ENCODE results near the gene SPOCK2.
"Not testable (repeated sequence)": the region's sequence is repeated elsewhere in the genome, so short reads cannot be mapped to it uniquely, and the experiment has no call there.

The SPOCK2 gene, protein sequence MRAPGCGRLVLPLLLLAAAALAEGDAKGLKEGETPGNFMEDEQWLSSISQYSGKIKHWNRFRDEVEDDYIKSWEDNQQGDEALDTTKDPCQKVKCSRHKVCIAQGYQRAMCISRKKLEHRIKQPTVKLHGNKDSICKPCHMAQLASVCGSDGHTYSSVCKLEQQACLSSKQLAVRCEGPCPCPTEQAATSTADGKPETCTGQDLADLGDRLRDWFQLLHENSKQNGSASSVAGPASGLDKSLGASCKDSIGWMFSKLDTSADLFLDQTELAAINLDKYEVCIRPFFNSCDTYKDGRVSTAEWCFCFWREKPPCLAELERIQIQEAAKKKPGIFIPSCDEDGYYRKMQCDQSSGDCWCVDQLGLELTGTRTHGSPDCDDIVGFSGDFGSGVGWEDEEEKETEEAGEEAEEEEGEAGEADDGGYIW

DNA sequence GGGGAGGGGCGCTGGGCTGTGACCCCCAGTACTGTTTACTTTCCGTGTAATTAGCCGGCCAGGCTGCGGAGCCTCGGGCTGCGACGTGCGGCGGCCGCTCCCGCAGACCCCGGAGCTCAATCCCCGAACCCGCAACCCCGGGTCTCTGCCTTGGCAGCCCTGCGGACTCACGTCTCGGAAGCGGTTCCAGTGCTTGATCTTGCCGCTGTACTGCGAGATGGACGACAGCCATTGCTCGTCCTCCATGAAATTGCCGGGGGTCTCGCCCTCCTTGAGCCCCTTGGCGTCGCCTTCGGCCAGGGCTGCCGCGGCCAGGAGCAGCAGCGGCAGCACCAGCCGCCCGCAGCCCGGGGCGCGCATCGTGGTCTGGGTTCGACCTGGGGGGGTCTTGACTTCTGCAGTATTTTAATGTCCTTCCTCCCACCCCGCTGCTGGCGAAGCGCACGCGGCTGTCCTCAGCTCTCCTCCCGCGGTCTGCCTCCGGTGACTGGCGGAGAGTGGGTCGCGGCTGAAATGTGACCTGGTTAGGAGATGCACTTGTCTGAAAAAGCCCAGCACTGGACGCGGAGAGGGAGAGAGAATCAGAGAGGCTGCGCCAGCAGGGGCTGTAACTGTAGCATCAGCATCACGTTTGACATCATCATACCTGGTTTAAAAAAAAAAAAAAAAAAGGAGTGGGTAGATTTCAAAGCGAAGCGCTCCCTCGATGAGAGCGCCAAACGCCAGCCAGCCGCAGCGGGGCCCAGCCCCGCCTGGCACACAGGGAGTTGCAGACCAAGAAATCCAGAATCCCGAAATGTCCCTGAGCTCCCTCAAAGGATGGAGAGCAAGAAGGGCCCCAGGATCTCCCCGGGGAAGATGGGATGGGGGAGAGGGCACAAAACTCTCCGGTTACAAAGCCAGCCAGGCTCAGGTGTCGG lies at the start of gene SPOCK2:
SPOCK2 (minus strand) TSS at position 583 of the 920 bp plus-strand sequence; CDS start at position 360, 223 bp downstream.
- DNase-seq, result peak; percentile 85

- DNase-seq, result no peak
These were observed 49.2 kb upstream of the SPOCK2 start for GRCh38 chr10:72137583-72137982.

- DNase-seq, result not testable (repeated sequence)
These were observed 47.9 kb upstream of the SPOCK2 start for GRCh38 chr10:72136225-72136624.

DNA sequence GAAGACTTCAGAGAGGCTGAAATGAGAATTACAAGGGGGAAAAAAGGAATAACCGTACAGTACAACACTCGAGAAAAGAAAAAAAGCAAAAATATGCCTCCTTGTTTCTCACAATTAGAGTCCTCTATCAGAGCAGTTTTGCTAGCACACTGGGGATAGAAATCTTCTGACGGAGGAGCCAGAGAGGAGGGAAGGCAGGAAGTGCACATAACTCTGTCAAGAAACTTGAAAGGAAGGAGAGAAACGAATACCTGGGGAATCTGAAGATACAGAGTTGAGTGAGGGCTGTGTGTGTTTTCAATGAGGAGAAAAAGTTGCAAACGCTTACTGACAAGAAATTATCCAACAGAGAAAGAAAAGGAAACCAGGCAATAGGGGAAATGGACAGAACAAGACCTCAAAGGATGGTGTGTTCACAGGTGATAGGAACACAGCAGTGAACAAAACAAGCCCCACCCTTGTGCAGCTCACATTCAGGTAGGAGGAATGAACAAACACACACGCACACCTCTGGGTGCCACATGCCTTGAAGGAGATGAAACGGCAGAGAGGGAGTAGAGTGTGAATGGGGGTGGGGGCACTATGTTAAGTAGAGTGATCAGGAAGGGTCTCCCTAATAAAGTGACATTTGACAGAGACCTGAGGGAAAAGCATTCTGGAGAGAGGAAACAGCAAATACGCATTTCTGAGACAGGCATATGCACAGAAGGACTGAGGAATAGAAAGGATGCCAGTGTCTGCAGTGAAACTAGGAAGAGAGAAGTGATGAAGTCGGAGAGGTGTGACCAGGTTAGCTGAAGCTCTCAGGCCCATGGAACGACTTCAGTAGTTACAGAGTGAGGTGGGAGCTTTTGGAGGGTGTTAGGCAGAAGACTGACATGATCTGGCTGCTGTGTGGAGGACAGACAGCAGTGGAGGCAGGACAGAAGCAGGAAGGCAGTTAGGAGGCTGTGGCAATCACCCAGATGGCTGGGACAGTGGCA lies 46.7 kb upstream of the SPOCK2 start:
- no peak for DNase-seq

DNA sequence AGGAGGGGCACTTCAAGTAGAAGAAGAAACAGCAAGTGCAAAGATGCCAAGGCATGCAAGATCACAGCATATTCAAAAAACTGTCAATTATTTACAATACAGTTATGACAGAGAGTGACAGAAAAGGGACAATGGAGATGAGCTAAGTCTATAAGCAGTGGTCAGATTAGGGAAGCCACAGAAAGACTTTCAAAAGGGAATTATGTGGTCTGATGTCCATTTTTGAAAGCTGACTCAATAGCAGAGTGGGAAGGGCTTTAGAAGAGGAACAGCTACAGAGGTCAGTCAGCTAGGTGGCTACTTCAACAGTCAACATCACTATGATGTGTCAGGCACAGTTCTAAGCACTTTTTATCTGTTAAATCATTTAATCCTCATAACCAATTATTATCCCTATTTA lies 45.2 kb upstream of the SPOCK2 start:
- no peak for DNase-seq

- DNase-seq, result no peak
These were observed 44.5 kb upstream of the SPOCK2 start for GRCh38 chr10:72132854-72133253.

GRCh38 chr10:72127571-72127970 lies 39.2 kb upstream of the SPOCK2 start:
- DNase-seq, result no peak

DNA sequence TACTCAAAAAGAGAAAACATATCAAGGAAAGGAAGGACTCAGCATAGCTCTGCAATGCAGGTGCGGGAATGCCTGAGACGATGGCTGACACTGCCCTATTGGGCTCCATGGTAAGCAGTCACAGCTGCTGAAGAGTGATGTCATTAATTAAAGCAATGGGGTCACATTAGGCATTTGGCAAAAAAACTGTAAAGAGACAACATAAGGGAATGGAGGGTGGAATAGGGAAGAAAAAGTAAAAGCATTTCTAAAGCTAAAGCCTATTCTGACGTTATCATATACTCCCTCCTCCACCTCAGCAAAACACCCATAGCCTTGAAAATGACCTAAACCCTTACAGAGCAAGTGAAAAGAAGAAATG lies 38.5 kb upstream of the SPOCK2 start:
- DNase-seq, result no peak

DNA sequence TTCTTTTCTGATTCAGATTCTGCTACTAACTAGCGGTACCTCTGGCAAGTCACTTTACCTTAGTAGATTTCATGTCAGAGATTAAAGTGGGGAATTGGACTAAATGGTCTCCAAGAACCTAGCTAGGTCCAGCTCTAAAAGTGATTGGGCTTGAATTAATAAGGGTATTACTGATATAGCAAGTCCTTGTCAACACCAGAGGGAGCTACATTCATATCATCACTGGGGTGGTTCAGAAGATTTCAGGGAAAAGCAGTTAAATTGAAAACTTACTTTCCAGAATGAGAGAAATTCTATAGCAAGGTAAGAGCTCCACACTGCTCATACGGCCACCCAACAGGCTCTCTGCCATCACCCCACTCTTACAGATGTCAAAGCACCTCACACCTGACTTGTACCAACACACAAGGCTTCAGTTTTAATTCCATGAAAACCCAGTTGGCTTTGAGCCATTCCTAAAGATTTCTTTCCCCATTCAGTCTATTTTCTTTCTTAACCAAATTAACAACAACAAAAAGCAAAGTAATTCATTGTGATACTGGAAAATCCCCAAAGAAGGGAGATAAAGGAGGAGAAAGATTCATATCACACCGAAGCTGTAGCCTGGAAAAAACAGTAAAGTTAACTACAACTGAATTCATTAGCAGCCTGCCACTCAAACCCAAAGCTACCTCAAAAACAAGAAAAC lies 38.0 kb upstream of the SPOCK2 start:
- no peak for DNase-seq

- DNase-seq, result no peak
These were observed 36.6 kb upstream of the SPOCK2 start for GRCh38 chr10:72124989-72125388.

DNA sequence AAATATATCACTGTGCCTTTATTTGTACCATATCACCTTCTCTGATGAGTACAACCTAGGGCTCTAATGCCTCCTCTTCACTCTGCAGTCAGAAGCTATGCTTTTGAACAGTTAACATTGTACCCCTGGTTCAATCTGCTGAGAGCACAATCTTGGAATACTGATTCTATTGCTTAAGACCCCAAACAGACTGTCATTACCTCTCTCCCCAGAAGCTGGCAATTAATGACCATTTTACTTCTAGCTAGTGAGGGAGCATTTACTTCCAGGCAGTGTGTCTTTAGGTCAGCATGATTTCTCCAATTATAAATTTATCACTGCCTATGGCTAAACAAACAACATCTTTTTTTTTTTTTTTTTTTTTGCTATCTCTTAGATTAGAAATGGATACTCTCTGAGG lies 36.0 kb upstream of the SPOCK2 start:
- no peak for DNase-seq

DNA sequence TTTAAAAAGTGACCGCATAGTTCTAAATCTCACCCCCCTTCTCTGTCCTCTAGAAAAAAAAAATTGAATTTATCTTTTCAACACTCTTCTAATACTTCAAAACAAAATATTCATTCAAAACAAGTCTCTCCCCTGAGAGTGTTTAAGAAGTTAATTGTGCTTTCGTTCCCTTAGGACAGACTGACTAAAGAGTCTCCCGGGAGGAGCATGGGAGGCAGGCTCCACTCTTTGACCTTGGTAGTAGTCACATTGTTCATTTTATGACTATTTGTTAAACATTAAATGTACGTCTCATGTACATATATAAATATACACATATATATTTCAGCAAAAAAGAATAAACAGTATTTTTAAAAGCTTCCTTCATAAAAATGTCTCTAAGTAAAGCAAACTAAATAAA lies 35.3 kb upstream of the SPOCK2 start:
- no peak for DNase-seq

DNA sequence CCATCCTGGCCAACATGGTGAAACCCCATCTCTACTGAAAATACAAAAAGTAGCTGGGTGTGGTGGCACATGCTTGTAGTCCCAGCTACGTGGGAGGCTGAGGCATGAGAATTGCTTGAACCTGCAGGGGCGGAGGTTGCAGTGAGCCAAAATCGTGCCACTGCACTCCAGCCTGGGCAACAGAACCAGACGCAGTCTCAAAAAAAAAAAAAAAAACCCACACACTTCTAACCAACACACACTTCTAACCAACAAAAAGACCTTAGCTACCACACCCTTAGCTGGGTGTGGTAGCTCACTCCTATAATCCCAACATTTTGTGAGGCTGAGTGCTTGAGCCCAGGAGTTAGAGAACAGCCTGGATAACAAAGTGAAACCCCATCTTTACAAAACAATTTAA lies 33.9 kb upstream of the SPOCK2 start:
- DNase-seq, result no peak

- no peak for DNase-seq
These were observed 33.0 kb upstream of the SPOCK2 start for GRCh38 chr10:72121389-72121788.

GRCh38 chr10:72116372-72116771 lies 28.0 kb upstream of the SPOCK2 start:
- no peak for DNase-seq

DNA sequence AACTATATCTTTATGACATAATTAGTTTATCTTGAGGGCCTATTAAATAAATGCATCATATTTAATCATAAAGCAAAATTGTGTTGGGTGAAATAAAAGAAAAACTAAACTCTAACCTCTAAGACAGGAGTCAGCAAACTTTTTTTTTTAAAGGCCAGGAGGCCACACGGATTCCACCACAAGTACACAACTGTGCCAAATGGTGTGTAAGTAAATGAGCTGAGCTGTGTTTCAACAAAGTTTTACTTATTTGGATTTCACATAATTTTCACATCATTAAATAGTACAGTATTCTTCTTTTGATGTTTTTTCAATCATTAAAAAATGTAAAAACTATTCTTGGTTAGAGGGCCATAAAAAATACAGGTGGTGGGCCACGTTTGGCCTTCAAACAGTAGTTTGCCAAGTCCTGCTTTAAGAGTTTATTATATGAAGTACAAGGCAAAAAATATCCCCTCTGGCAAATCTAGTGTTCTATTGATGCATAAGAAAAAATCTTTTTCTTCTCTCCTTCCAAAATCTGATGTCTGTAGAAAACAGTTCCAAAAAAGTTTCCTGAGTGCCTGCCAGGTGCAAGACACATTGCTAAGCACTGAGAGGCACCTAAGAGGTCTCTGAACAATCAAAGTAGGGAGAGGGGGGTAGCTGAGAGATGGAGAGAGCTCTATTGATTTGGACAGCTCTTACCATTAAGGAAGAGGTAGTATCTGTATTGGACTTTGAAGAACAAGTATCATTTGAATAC lies 26.5 kb upstream of the SPOCK2 start:
- no peak for DNase-seq

DNA sequence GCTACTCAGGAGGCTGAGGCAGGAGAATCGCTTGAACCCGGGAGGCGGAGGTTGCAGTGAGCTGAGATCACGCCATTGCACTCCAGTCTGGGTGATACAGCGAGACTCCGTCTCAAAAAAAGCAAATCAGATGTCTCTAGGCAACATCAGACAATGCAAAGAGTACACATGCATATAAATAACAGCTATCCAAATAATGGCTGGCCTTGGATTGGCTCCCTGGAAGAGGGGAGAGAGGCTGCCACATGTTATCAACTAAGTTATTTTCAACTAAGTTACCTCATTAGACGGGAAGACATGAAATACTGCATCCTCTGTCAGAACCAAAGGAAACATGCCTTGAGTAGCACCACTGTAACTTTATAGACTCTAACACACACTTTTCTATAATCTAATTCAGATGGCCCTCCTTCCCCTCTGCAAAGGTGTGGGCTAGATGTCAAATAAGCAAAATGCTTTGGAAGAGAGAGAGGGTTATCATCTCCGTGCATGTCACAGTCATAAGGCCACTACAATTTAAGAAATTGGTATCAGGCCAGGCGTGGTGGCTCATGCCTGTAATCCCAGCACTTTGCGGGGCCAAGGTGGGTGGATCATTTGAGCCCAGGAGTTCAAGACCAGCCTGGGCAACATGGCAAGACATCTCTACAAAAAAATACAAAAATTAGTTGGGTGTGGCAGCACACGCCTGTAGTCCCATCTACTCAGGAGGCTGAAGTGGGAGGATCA lies 22.5 kb upstream of the SPOCK2 start:
- no peak for DNase-seq

DNA sequence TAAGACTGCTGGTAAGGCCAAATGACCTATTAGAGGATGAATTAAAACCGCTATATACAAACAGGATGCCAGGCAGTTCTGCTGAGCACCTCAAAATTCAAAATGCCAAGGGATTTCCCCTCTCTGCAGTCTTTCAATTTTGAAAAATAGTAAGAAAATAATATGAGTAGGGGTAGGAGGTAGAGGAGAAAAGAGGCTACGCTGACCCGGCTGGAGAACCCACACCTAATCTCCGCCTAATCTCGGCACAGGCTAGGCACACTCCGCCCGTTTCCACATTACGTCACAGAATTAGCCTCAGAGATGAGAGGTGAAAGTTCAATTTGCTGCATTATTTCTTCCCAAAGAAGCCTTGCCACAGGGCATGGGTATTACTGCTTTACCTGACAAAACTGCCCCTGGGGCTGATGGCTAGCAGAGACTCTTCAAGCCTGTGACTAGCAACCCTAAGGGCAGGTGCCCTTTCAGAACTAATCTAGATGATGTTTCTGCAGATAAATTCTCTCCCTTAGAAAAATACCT lies 21.3 kb upstream of the SPOCK2 start:
- no peak for DNase-seq

DNA sequence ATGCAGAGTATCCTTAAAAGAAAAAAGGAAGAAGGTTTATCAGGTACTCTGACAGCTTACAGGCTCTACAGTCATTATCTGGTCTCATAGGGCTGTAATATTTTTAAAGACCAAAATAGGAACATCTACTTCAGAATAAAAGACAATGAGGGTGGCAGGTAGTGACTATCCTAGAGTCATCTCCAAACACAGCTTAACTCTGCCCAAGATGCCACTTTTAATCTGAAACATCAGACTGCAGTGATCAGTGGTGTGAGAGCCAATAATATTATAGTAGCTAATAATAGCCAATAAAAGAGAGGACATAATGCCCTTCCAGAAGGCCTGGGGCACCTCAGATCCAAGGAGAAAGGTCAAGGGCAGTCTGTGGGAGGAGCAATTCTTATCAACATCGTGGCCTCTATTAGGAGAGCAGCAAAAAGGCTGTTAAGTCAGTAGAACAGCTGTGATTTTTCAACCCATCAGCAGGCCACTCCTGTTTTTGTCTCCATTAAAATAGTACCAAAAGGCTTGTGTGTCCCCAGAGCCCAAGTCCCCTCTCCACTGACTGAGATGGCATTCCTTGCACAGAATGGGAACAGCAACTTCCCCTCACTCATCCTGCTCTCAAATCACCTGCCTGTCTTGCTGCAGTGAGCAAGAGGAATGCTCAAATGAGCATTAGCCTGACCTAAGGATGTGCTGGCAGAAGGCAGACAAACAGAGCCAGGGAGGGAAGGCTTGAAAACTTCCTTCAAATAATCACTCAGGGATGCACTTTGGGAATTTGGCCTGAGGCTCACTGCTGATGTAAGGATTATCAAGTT lies 20.7 kb upstream of the SPOCK2 start:
- DNase-seq, result no peak

DNA sequence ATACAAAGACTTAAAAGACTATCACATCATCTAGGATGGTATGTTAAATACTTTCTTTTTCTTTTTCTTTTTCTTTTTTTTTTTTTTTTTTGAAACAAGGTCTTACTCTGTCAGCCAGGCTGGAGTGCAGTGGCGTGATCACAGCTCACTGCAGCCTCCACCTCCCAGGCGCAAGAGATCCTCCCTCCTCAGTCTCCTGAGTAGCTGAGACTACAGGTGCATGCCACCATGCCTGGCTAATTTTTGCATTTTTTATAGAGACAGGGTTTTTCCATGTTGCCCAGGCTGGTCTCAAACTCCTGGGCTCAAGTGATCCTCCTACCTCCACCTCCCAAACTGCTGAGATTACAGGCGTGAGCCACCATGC lies 19.6 kb upstream of the SPOCK2 start:
- not testable (repeated sequence) for DNase-seq

Measured in activated CD8-positive, alpha-beta memory T cell treated with anti-CD3 and anti-CD28 coated beads for 24 hours (primary cell).